ENCODE results near the gene NMNAT3.

Gene NMNAT3

GRCh38 chr3:139578783-139579182 lies 99.0 kb downstream of the NMNAT3 start:
- no peak overlapping the region for H3K4me3 ChIP-seq (ENCODE audit: low read depth, low read length)
- TF ChIP-seq, protein P1, sequence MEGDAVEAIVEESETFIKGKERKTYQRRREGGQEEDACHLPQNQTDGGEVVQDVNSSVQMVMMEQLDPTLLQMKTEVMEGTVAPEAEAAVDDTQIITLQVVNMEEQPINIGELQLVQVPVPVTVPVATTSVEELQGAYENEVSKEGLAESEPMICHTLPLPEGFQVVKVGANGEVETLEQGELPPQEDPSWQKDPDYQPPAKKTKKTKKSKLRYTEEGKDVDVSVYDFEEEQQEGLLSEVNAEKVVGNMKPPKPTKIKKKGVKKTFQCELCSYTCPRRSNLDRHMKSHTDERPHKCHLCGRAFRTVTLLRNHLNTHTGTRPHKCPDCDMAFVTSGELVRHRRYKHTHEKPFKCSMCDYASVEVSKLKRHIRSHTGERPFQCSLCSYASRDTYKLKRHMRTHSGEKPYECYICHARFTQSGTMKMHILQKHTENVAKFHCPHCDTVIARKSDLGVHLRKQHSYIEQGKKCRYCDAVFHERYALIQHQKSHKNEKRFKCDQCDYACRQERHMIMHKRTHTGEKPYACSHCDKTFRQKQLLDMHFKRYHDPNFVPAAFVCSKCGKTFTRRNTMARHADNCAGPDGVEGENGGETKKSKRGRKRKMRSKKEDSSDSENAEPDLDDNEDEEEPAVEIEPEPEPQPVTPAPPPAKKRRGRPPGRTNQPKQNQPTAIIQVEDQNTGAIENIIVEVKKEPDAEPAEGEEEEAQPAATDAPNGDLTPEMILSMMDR (IDR thresholded peaks at IDR 0.05; ENCODE audit: insufficient read depth, low read depth, low read length, missing control alignments), result no peak
- no peak for DNase-seq (ENCODE audit: low read depth)

GRCh38 chr3:139577909-139578308 lies 99.9 kb downstream of the NMNAT3 start:
- TF ChIP-seq, protein P1 (IDR thresholded peaks at IDR 0.05; ENCODE audit: insufficient read depth, low read depth, low read length, missing control alignments), result no peak
- H3K4me3 ChIP-seq (ENCODE audit: low read depth, low read length), result no peak overlapping the region
- no peak for DNase-seq (ENCODE audit: low read depth)

GRCh38 chr3:139577346-139577745 lies 100.4 kb downstream of the NMNAT3 start:
- TF ChIP-seq, protein P1 (IDR thresholded peaks at IDR 0.05; ENCODE audit: insufficient read depth, low read depth, low read length, missing control alignments), result no peak
- DNase-seq (ENCODE audit: low read depth), result no peak

GRCh38 chr3:139574026-139574947 lies 103.5 kb downstream of the NMNAT3 start:
- DNase-seq (ENCODE audit: low read depth), result no peak

More at GRCh38 chr3:139577346-139577745, 100.4 kb downstream of the NMNAT3 start:
- no peak overlapping the region for H3K4me3 ChIP-seq (ENCODE audit: low read depth, low read length)

DNA sequence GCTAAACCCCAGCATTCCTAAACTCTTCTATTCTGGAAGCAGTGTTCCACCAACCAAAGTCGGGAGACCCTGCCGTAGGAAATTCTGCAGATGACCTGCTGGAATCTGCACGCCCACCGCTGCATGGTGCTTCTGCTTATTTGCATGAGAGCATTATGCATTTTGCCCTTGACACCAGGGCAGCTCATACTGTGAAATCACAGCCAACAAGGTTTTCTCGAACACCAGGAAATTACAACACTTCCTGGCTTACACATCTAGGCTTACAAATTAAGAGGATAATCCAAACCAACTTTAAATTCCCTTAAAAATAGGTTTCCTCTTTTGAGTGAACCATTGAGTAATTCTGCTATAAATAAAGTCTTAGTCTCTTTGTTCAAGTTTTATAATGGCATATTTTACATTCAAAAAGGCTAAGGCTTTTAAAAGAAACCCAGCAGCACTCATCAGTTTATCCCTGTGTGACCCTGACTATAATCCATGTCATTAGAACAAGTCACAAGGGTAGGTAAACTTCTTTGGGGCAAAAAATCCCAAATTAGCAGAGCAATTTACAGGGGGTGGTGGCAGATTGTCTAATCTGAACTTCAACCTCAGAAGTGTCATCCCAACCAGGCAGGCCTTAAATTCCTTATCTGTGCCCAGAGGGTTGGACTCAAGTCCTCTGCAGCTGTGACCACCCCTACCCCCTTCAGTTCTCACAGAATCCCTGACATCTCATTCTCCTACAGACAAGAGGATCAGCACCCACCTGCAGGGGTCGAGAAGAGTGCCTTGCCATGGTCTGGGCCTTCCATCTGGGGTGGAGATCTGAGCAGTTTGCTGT lies 104.7 kb downstream of the NMNAT3 start:
- H3K4me3 ChIP-seq (ENCODE audit: low read depth, low read length), result no peak overlapping the region
- DNase-seq (ENCODE audit: low read depth), result no peak
- TF ChIP-seq, protein P1 (IDR thresholded peaks at IDR 0.05; ENCODE audit: insufficient read depth, low read depth, low read length, missing control alignments), result no peak

More at GRCh38 chr3:139574026-139574947, 103.5 kb downstream of the NMNAT3 start:
- TF ChIP-seq, protein P1 (IDR thresholded peaks at IDR 0.05; ENCODE audit: insufficient read depth, low read depth, low read length, missing control alignments), result no peak
- no peak overlapping the region for H3K4me3 ChIP-seq (ENCODE audit: low read depth, low read length)

- TF ChIP-seq, protein P1 (IDR thresholded peaks at IDR 0.05; ENCODE audit: insufficient read depth, low read depth, low read length, missing control alignments), result no peak
- DNase-seq (ENCODE audit: low read depth), result no peak
- no peak overlapping the region for H3K4me3 ChIP-seq (ENCODE audit: low read depth, low read length)
Observed at GRCh38 chr3:139571711-139572110, 106.1 kb downstream of the NMNAT3 start.
